NT2/D1 (cell line): Measurements from ENCODE around the gene SELENOO.
A peak's percentile ranks its signal among the peaks of the same experiment; 100 is the strongest.

Experiments used
- DNase-seq: peaks from one replicate; pipeline ENCODE4 v3.0.0-alpha.2; 2011; ENCODE audit warnings: low read depth, low spot score
- H3K27me3 ChIP-seq: 2 replicates; pipeline ENCODE4 v1.6.0; 2011; ENCODE audit warnings: mild to moderate bottlenecking; ENCODE audit not compliant: insufficient read length, insufficient read depth
- H3K36me3 ChIP-seq: 2 replicates; pipeline ENCODE4 v1.6.1; 2011; ENCODE audit warnings: mild to moderate bottlenecking, low read length, mixed read lengths; ENCODE audit not compliant: insufficient read depth, insufficient read length
- H3K4me1 ChIP-seq: 2 replicates; pipeline ENCODE4 v1.5.1; 2011; ENCODE audit not compliant: insufficient read depth, insufficient read length
- H3K4me3 ChIP-seq: 2 replicates; pipeline ENCODE4 v1.5.1; 2011; ENCODE audit warnings: low read depth; ENCODE audit not compliant: insufficient read length
- H3K9ac ChIP-seq: 2 replicates; pipeline ENCODE4 v1.6.0; 2011; ENCODE audit warnings: low read depth; ENCODE audit not compliant: insufficient read length
- H3K9me3 ChIP-seq: 2 replicates; pipeline ENCODE4 v1.5.1; 2011; ENCODE audit warnings: mild to moderate bottlenecking, low read length; ENCODE audit not compliant: insufficient read depth
- SUZ12 ChIP-seq: IDR thresholded peaks from 2 replicates; pipeline ENCODE4 v1.6.1; 2011; ENCODE audit not compliant: insufficient read length, insufficient read depth; ENCODE audit errors: extremely low read depth
- YY1 ChIP-seq: IDR thresholded peaks from 2 replicates; pipeline ENCODE4 v1.6.1; 2011; ENCODE audit not compliant: insufficient read length, insufficient read depth
- ZNF274 ChIP-seq: IDR thresholded peaks from 2 replicates; pipeline ENCODE4 v1.6.1; 2011; ENCODE audit warnings: mild to moderate bottlenecking, low read depth, low read length

The SELENOO gene

GRCh38 chr22:50184004-50184901 is 16.6 kb upstream of the SELENOO start:
- no peak for DNase-seq
- H3K4me3 ChIP-seq: peak overlapping the region; percentile 79
- TF ChIP-seq ZNF274 (no peak), SUZ12 (no peak), YY1 (no peak)

DNA sequence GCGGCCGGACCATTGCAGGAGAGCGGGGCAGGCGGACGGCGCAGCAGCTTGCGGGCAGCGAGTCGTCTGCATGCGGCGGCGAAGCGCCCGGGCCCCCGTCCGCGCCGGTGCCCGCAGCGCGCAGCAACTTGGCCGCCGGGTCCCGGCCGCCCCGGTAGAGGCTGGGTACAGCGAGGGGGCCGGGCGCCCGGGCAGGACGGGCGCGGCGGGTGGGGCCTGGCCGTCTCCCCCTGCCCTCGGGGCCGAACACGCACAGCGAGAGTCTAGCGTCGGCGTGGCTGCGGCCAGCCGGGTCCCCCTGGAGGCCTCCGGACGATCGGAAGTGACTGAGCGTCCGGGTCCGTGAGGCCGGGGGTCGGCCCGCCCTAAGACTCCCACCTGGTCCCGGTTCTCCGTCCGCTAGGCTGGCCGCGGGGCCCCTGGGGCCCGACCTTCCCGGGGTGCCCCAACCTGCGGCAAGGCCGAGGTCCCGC is 15.9 kb upstream of the SELENOO start:
- Histone ChIP-seq H3K9me3 (no peaks in the 10 kb centered on the region), H3K4me1 (peaks cover 9% of the 10 kb centered on the region), H3K36me3 (peaks cover 11% of the 10 kb centered on the region), H3K27me3 (no peaks in the 10 kb centered on the region), H3K4me3 (peak overlapping the region; percentile 79), H3K9ac (peak overlapping the region; percentile 87)
- no peak for TF ChIP-seq YY1
- TF ChIP-seq SUZ12: no peak
- DNase-seq: no peak

More at GRCh38 chr22:50184004-50184901, 16.6 kb upstream of the SELENOO start:
- H3K9me3 ChIP-seq: no peaks in the 10 kb centered on the region
- no peaks in the 10 kb centered on the region for H3K27me3 ChIP-seq
- peaks cover 10% of the 10 kb centered on the region for H3K36me3 ChIP-seq
- H3K9ac ChIP-seq: peak overlapping the region; percentile 87
- peaks cover 9% of the 10 kb centered on the region for H3K4me1 ChIP-seq

GRCh38 chr22:50185375-50186087 is 15.3 kb upstream of the SELENOO start, which contains the start of gene TRABD:
TRABD (plus strand) TSS chr22:50185913; CDS start chr22:50193061, 7,148 bp downstream.
- Histone ChIP-seq H3K9ac (peak within 1 kb of the TSS; percentile 87), H3K4me1 (peaks cover 12% of the 10 kb centered on the region), H3K36me3 (peaks cover 11% of the 10 kb centered on the region), H3K27me3 (no peaks in the 10 kb centered on the region), H3K9me3 (no peaks in the 10 kb centered on the region), H3K4me3 (peak within 1 kb of the TSS; percentile 79)
- TF ChIP-seq SUZ12: no peak
- TF ChIP-seq YY1: no peak
- TF ChIP-seq ZNF274: no peak
- peak; percentile 48 for DNase-seq

DNA sequence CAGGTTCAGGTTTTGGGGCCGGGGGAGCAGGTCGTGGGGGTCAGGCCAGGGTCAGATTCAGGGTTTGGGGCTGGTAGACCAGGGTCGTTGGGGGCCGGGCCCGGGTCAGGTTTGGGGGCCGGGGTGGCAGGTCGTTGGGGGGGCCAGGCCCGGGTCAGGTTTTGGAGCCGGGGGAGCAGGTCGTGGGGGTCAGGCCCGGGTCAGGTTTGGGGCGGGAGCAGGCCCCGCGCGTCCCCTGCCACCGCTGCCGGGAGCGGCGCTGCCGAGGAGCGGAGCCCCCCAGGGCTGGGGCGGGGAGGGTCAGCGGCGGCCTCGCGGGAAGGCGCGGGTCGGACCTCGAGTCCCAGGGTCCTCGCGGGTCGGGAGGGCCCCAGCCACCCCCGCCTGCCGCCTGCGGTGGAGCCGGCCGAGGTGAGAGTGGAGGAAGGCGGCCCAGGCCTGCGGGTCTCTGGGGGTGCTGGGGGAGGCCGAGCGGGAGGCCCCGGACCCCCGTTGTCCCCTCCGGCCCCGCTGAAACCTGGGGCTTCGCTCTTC is 14.6 kb upstream of the SELENOO start:
- Histone ChIP-seq H3K36me3 (peaks cover 14% of the 10 kb centered on the region), H3K4me1 (peaks cover 12% of the 10 kb centered on the region), H3K4me3 (peak overlapping the region; percentile 60), H3K27me3 (no peaks in the 10 kb centered on the region), H3K9ac (peak overlapping the region; percentile 79), H3K9me3 (no peaks in the 10 kb centered on the region)
- DNase-seq: no peak
- no peak for TF ChIP-seq SUZ12
- no peak for TF ChIP-seq YY1
- no peak for TF ChIP-seq ZNF274

DNA sequence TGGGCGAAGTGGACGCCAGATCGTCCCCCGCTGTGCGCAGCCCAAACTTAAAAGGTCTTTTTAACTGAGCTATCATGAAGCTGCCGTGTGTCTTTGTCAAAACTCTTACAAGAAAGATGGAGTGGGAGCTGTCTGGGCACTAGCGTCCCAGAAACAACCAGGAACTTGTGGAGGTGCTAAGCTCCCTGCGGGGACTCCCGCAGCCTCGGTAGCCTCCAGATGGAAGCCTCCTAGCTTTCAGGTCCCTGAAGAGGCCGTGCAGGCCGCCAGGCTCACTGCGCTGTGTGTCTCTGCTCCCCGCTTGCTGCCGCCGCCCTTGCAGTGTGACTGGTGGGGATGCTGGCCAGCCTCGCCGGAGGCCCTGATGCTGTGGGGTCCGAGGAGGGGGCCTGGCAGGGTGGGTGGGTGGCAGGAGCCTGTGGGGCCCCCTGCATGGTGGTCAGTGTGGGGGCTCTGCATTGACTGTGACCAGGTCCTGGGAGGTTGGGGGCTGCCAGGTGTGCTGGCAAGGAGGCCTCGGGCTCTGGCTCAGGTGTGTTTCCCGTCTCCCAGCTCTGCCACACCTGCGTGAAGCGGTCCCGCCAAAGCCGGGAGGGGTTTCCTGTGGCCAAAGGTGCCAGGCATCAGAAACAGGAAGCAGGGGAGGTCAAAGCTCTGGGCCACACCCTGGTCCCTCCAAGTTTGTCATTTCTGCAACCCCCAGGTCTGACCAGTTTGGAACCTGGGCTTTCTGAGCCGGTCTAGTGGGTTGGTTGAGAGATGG is 13.9 kb upstream of the SELENOO start:
- Histone ChIP-seq H3K36me3 (peaks cover 21% of the 10 kb centered on the region), H3K9me3 (no peaks in the 10 kb centered on the region), H3K4me1 (peaks cover 12% of the 10 kb centered on the region), H3K4me3 (peak overlapping the region; percentile 60), H3K9ac (peak overlapping the region; percentile 79), H3K27me3 (no peaks in the 10 kb centered on the region)
- no peak for DNase-seq
- no peak for TF ChIP-seq SUZ12
- no peak for TF ChIP-seq YY1
- no peak for TF ChIP-seq ZNF274

DNA sequence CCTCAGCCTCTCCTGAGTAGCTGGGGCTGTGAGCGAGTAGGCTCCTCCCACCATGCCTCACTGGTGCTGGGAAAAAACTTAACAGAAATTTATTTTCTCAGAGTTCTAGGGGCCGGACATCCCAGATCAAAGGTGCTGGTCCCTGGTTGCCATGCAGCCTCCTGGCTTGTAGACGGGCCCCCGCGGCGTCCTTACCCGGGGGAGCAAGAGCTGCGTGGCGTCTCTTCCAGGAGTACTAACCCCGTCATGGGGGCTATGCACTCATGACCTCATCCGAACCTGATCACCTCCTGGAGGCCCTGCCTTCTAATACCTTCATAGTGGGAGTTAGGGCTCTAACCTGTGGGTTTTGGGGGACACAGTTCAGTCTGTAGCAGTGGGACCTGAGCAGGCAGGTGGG is 12.5 kb upstream of the SELENOO start:
- TF ChIP-seq ZNF274 (no peak), SUZ12 (no peak), YY1 (no peak)
- Histone ChIP-seq H3K9ac (no peak overlapping the region), H3K27me3 (no peaks in the 10 kb centered on the region), H3K36me3 (peaks cover 30% of the 10 kb centered on the region), H3K4me1 (peaks cover 12% of the 10 kb centered on the region), H3K9me3 (no peaks in the 10 kb centered on the region), H3K4me3 (no peak overlapping the region)
- no peak for DNase-seq
